ENCODE results near the gene AKT3.
"Not testable (repeated sequence)": the region's sequence is repeated elsewhere in the genome, so short reads cannot be mapped to it uniquely, and the experiment has no call there.

The AKT3 gene

DNA sequence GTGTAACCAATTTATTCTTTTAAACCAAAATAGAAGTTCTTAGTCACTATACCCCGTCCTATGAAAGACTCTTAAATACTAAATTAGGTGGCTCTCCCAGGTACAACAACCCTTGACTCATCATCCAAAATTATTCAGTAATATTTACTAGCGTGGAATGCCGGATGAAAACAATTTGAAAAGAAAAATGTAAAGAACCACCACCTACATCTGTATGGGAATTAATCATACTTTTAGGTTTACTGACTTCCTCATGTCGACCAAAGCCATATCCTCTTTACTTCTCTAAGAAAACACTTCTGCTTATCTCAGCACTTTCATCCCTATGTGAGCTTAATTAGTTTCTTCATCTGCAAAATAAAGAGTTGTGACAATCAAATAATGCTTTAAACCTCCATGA is 139.6 kb downstream of the AKT3 start:
- no peak for DNase-seq (ENCODE audit: low read depth in 3 of 3, low spot score in 1 of 3)

GRCh38 chr1:243708210-243708609 is 141.8 kb downstream of the AKT3 start:
- DNase-seq (ENCODE audit: low read depth in 3 of 3, low spot score in 1 of 3) = no peak

DNA sequence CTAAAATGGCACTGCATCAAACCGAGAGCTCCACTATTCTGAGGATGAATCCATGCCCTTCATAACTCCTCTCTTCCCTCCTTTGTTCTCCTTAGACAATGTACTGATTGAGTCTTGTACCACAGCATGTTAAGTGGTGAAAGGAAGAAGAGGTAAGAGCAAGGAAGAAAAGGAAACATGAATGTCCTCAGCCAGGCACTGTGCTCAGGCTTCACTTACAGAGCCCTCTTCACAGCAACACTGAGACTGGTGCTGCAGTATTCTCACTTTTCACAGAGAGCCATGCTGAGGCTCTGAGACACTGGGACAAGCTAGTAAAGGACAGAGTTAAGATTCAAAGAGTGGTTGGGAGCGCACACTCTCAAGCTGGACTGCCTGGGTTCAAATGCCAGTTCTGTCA is 143.5 kb downstream of the AKT3 start:
- DNase-seq (ENCODE audit: low read depth in 3 of 3, low spot score in 1 of 3) = no peak

GRCh38 chr1:243705585-243705984 is 144.5 kb downstream of the AKT3 start:
- DNase-seq (ENCODE audit: low read depth in 3 of 3, low spot score in 1 of 3) = no peak

- DNase-seq (ENCODE audit: low read depth in 3 of 3, low spot score in 1 of 3) = no peak
Measured at GRCh38 chr1:243701872-243702271, 148.2 kb downstream of the AKT3 start.

DNA sequence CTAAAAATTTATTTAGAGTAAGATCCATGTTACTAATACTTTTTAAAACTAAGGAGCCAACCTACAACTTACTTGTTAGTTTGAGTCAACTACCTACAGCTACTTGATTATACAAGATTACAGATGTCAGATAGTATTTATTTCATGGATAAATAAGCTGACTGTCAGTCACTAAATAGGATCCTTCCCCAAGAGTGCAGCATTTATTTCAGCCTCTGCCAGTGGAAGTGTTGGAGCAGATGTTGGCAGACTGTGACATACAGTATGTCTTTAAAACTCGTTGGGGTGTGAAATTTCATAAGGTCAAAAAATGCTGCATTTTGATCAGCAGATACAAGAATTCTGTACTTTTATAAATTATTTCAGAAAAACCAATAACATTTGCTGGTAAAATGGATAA is 156.2 kb downstream of the AKT3 start:
- DNase-seq (ENCODE audit: low read depth in 3 of 3, low spot score in 1 of 3) = no peak

GRCh38 chr1:243686159-243686558 is 163.9 kb downstream of the AKT3 start:
- DNase-seq (ENCODE audit: low read depth in 3 of 3, low spot score in 1 of 3) = no peak

DNA sequence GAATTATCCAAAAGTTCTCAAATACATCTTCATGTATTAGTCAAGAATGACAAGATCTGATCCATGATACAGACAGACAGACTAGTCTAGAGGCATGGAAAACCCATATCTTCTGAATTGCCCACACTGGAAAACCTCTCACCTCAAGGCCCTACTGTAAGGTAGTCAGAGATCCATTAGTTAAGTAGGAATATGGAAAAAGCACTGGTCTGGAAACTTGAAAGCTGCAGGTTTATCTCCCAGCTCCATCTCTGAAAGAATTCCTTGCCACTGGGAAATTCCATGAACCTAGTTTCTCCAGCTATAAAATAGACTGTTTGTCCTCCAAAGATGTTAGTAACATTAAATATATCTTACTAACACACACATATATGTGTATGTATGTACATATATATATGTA is 169.2 kb downstream of the AKT3 start:
- no peak for DNase-seq (ENCODE audit: low read depth in 3 of 3, low spot score in 1 of 3)

DNA sequence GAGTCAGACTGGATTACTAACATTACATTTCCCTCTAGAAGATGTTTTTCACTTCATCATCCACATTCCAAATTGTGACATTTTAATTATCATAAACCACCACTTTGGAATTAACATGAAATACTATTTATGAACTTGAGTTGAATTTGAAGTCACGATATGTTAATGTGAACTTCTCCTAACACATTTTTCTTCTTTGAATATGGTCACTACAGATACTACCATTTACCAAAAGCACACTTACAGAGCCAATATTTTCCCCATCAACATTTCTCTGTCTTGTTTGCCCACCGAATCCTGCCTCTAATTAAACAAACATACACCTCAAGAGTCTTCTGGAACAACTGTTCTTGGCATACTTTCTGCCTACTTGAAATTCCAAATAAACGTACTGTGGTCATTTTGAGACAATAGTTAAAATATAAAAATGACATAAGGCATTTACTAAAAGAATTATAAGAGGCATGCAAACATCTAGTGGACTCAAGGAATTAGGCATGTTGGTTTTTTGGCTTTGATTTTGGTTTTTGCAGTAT is 177.4 kb downstream of the AKT3 start:
- DNase-seq (ENCODE audit: low read depth in 3 of 3, low spot score in 1 of 3) = no peak

DNA sequence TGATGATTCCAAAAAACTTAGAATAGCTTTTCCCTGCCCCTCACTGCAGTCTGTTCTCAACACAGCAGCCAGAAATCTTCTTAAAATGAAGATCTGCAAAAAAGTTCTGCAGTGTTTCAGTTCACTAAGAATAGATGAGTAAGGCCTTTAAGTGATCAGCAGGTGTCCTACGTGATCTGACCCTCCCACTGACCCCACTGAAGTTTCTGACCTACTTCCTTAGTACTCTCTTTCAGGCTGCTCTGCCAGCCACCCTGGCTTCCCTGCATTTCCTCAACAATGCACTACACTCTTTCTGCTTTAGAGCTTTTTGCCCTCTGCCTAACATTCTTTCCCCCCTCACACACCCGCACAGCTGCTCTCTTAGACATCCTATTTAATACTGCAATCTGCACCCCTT is 182.5 kb downstream of the AKT3 start:
- no peak for DNase-seq (ENCODE audit: low read depth in 3 of 3, low spot score in 1 of 3)

- DNase-seq (ENCODE audit: low read depth in 3 of 3, low spot score in 1 of 3) = no peak
Measured at GRCh38 chr1:243667133-243667532, 182.9 kb downstream of the AKT3 start.

DNA sequence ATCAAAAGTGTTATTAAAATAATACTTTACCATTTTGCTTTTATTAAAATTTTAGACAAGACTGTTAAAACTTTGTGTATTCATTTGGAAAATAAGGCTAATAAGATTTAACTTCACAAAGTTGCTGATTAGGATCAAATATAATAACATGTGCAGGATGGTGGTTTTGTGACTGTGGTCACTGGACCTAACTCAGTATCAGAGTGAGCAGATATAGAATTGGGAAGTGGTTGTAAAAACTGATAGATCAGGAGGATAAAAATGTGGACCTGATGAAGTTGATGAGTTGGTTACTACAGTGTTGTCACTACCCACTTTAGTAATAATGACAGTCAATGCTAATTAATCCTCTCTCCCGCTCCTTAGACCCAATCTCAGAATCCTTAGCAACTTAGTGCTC is 186.4 kb downstream of the AKT3 start:
- DNase-seq (ENCODE audit: low read depth in 3 of 3, low spot score in 1 of 3) = no peak

- DNase-seq (ENCODE audit: low read depth in 3 of 3, low spot score in 1 of 3) = not testable (repeated sequence)
Measured at GRCh38 chr1:243662169-243662568, 187.9 kb downstream of the AKT3 start.

DNA sequence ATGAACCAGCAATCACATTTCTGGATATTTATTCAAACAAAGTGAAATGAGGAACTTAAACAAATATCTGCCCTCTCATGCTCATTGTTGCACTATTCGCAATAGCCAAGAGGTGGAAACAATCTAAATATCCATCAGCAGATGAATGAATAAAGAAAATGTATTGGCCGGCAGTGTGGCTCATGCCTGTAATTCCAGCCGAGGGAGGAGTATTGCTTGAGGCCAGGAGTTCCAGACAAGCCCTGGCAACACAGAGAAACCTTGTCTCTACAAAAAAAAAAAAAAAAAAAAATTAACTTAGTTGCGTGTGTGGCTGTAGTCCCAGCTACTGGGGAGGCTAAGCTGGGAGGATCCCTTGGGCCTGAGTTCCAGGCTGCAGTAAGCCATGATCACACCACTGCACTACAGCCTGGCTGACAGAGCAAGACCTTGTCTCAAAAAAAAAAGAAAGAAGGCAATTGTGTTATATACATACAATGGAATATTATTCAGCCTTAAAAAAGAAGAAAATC is 191.4 kb downstream of the AKT3 start:
- no peak for DNase-seq (ENCODE audit: low read depth in 3 of 3, low spot score in 1 of 3)

DNA sequence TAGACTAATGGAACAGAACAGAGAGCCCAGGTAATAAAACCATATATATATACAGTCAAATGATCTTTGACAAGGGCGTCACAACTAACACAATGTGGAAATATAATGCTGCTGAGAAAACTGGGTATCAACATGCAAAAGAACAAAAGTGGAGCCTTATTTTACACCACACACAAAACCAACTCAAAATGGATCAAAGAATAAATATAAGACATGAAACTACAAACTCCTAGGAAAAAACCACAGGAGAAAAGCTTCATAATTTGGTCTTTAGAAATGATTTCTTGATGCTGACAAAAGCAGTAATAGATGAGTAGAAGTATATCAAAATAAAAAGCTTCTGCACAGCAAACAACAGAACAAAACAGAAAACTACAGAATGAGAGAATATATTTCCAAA is 192.2 kb downstream of the AKT3 start:
- DNase-seq (ENCODE audit: low read depth in 3 of 3, low spot score in 1 of 3) = no peak

DNA sequence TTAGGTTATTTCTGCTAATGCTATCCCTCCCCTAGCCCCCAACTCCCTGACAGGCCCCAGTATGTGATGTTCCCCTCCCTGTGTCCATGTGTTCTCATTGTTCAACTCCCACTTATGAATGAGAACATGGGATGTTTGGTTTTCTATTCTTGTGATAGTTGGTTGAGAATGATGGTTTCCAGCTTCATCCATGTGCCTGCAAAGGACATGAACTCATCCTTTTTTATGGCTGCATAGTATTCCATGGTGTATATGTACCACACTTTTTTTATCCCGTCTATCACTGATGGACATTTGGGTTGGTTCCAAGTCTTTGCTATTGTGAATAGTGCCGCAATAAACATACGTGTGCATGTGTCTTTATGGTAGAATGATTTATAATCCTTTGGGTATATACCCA is 200.5 kb downstream of the AKT3 start:
- DNase-seq (ENCODE audit: low read depth in 3 of 3, low spot score in 1 of 3) = not testable (repeated sequence)

DNA sequence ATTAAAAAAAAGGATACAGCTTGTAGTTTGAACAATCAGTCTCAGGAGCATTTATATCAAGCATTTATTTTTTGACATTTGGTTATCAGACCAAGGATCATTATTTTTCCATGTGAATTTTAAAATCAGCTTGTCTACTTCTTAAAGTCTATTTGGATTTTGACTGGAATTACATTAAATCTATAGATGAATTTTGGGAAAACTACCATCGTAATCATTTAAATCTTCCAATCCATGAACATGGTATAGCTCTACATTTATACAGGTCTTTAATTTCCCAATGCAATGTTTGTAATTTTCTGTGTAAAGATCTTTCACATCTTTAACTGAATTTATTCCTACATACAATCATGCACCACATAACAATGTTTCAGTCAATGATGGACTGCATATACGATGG is 203.2 kb downstream of the AKT3 start:
- DNase-seq (ENCODE audit: low read depth in 3 of 3, low spot score in 1 of 3) = no peak

- no peak for DNase-seq (ENCODE audit: low read depth in 3 of 3, low spot score in 1 of 3)
Measured at GRCh38 chr1:243645281-243645680, 204.8 kb downstream of the AKT3 start.

DNA sequence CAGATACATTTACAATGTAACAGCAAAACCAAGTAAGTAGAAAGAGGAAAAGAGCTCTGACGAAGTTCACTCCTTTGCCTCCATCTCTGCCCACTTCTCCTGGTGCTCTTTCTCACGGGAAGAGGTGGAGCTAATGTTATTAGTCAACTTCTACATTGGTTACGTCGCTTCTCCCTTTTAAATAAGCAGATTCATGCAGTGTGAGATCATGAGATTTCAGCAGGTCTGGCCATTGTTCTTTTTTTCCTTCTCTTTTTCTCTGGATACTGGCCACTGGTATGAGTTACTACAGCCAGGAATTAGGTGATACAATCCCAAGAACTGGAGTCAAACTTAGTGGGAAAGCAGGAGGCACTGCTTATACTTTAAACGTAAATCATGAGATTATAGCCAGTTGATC is 207.1 kb downstream of the AKT3 start:
- no peak for DNase-seq (ENCODE audit: low read depth in 3 of 3, low spot score in 1 of 3)

- no peak for DNase-seq (ENCODE audit: low read depth in 3 of 3, low spot score in 1 of 3)
Measured at GRCh38 chr1:243639027-243639658, 210.9 kb downstream of the AKT3 start.

DNA sequence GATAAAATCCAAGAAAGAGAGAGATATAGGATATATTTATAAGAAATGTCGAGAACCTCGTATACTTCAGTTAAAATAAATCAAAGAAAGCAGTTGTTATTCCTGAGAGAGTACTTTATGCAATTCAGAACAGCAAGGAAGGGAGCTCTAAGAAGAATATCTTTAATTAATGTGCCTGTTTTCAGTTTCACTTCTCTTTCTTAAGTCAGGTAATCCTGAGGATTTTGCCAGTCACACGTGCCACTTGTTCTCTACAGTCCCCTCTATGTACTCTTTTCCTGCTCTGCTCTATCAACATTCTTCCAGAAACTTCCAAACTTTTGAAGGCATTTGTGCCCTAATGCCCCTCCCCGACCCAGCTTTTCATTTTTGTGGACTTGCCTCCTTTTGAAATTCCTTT is 211.9 kb downstream of the AKT3 start:
- no peak for DNase-seq (ENCODE audit: low read depth in 3 of 3, low spot score in 1 of 3)

GRCh38 chr1:243628476-243628907 is 221.6 kb downstream of the AKT3 start:
- DNase-seq (ENCODE audit: low read depth in 3 of 3, low spot score in 1 of 3) = no peak

DNA sequence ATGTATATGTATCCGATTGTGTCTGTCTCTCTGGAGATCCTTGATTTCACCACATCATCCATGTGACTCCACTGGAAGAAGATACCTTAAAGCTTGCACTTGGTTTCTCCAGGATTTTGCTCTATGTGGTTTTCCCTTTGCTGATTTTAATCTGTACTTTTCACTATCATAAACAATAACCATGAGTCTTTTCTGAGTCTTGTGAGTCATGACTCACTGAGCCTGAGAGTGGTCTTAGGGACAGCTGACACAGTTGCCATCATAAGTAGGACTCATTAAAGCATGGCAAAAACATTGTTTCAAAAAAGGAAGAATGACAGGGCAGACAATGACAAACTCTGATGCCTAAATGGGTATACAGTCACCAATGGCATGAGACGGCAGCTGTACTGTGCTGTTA is 226.2 kb downstream of the AKT3 start:
- no peak for DNase-seq (ENCODE audit: low read depth in 3 of 3, low spot score in 1 of 3)

Measured in stimulated activated CD4-positive, alpha-beta T cell treated with anti-CD3 and anti-CD28 coated beads, TNF-alpha, amount 100 ng/mL, for 1 hour (primary cell).